HL-60 (cell line): ENCODE measurements around the gene UBE2E2.

Experiments used
- DNase-seq, 2 experiments: peaks; one replicate each; pipeline ENCODE4 v3.0.0-alpha.2; 2010 to 2020; ENCODE audit warnings: low read depth in 1 of 2, low spot score in 1 of 2
- H3K27ac ChIP-seq: fragments of 250-450 bp; sonication (Bioruptor Pico); replicated peaks from 2 replicates; pipeline ENCODE4 v1.5.1; 2020; ENCODE audit warnings: mild to moderate bottlenecking, moderate library complexity
- H3K27me3 ChIP-seq: fragments of 250-450 bp; sonication (Bioruptor Pico); 2 replicates; pipeline ENCODE4 v1.5.1; 2021; ENCODE audit warnings: mild to moderate bottlenecking, moderate library complexity; ENCODE audit not compliant: insufficient read depth, poor library complexity, severe bottlenecking
- H3K4me3 ChIP-seq: replicated peaks from 2 replicates; pipeline ENCODE4 v1.5.1; 2011; ENCODE audit warnings: mild to moderate bottlenecking, control low read depth, low read length; ENCODE audit not compliant: insufficient read depth
- GABPA ChIP-seq: IDR thresholded peaks from 2 replicates; pipeline ENCODE4 v1.6.1; 2012; ENCODE audit warnings: low read depth
- POLR2AphosphoS5 ChIP-seq: IDR thresholded peaks from 2 replicates; pipeline ENCODE4 v1.6.1; 2012; ENCODE audit warnings: low read depth
- SPI1 ChIP-seq: IDR thresholded peaks from 2 replicates; pipeline ENCODE4 v1.6.1; 2012; ENCODE audit warnings: low read depth, mild to moderate bottlenecking, borderline replicate concordance
- TF ChIP-seq, protein P1 (sequence below): IDR thresholded peaks from one replicate; pipeline ENCODE4 v1.5.1; 2011; ENCODE audit warnings: low read length, control low read depth, inconsistent platforms; ENCODE audit not compliant: insufficient read depth
- TF ChIP-seq, protein P2 (sequence below): IDR thresholded peaks from 2 replicates; pipeline ENCODE4 v1.6.1; 2012; ENCODE audit warnings: low read depth; ENCODE audit not compliant: insufficient replicate concordance

UBE2E2 gene

DNA sequence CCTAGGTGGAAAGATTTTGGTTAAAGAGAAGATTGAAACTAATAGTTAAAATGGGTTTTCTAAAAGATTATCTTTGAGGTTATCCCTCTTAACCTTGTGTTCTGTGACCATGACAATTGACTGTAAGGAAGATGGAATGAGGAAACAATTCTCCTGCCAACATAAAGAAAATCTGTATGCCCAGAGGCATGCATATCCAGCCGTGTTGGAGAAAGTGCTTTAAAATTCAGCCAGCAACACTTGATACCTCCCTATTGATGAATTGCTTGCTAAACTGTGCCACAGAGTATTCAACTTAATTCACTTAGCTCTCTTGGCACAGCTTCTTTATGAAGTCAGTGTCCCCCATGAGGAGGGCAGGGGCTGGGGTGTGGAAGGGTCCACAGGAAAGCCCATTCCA is 203.5 kb downstream of the UBE2E2 start:
- H3K4me3 ChIP-seq = no peak overlapping the region
- no peaks in the 10 kb centered on the region for H3K27me3 ChIP-seq
- no peak overlapping the region for H3K27ac ChIP-seq
- no peak for DNase-seq
- no peak for TF ChIP-seq POLR2AphosphoS5
- TF ChIP-seq, protein P1, sequence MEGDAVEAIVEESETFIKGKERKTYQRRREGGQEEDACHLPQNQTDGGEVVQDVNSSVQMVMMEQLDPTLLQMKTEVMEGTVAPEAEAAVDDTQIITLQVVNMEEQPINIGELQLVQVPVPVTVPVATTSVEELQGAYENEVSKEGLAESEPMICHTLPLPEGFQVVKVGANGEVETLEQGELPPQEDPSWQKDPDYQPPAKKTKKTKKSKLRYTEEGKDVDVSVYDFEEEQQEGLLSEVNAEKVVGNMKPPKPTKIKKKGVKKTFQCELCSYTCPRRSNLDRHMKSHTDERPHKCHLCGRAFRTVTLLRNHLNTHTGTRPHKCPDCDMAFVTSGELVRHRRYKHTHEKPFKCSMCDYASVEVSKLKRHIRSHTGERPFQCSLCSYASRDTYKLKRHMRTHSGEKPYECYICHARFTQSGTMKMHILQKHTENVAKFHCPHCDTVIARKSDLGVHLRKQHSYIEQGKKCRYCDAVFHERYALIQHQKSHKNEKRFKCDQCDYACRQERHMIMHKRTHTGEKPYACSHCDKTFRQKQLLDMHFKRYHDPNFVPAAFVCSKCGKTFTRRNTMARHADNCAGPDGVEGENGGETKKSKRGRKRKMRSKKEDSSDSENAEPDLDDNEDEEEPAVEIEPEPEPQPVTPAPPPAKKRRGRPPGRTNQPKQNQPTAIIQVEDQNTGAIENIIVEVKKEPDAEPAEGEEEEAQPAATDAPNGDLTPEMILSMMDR = no peak
- TF ChIP-seq GABPA = no peak
- TF ChIP-seq, protein P2, sequence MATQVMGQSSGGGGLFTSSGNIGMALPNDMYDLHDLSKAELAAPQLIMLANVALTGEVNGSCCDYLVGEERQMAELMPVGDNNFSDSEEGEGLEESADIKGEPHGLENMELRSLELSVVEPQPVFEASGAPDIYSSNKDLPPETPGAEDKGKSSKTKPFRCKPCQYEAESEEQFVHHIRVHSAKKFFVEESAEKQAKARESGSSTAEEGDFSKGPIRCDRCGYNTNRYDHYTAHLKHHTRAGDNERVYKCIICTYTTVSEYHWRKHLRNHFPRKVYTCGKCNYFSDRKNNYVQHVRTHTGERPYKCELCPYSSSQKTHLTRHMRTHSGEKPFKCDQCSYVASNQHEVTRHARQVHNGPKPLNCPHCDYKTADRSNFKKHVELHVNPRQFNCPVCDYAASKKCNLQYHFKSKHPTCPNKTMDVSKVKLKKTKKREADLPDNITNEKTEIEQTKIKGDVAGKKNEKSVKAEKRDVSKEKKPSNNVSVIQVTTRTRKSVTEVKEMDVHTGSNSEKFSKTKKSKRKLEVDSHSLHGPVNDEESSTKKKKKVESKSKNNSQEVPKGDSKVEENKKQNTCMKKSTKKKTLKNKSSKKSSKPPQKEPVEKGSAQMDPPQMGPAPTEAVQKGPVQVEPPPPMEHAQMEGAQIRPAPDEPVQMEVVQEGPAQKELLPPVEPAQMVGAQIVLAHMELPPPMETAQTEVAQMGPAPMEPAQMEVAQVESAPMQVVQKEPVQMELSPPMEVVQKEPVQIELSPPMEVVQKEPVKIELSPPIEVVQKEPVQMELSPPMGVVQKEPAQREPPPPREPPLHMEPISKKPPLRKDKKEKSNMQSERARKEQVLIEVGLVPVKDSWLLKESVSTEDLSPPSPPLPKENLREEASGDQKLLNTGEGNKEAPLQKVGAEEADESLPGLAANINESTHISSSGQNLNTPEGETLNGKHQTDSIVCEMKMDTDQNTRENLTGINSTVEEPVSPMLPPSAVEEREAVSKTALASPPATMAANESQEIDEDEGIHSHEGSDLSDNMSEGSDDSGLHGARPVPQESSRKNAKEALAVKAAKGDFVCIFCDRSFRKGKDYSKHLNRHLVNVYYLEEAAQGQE = no peak
- no peak for TF ChIP-seq SPI1

DNA sequence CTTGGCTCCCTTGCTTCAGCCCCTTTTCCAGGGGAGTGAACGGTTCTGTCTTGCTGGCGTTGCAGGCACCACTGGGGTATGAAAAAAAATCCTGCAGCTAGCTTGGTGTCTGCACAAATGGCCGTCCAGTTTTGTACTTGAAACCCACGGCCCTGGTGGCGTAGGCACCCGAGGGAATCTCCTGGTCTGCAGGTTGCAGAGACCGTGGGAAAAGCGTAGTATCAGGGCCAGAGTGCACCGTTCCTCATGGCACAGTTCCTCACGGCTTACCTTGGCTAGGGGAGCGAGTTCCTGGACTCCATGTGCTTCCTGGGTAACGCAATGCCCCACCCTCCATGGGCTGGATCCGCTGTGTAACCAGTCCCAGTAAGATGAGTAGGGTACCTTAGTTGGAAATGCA is 214.9 kb downstream of the UBE2E2 start:
- TF ChIP-seq POLR2AphosphoS5 (no peak), SPI1 (no peak), GABPA (no peak)
- TF ChIP-seq, protein P2 = no peak
- TF ChIP-seq, protein P1 = no peak
- no peak for DNase-seq
- no peak overlapping the region for H3K4me3 ChIP-seq
- no peaks in the 10 kb centered on the region for H3K27me3 ChIP-seq
- no peak overlapping the region for H3K27ac ChIP-seq

DNA sequence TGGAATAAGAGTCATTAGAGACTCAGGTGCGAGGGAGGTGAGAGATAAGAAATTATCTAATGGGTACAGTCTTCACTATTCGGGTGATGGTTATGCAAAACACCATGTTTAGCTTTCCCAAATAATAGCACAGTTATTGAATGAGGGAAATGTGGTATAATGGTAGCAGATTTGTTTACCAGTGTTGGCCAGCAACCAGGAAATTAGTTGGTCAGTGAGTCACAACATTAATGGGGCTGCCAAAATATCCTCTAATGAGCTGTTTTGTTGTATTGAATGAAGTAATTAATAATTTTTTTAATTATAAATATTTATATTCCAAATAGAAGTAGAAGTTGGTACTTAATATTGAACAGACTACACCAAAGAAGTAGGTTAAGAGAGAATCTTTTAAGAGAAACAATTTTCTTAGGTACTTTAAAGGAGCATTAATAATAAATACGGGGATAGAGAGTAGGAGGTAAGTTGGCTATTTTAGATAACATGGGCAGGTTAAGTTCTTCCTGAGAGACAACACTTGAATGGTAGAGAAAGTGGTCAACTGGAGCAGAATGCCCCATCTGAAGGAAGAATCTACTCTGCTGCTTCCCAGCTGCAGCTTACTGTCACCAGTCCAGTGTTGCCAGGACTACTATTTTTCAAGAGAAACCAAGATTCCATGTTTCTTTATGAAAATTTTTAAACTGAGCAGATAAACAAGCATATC is 218.8 kb downstream of the UBE2E2 start:
- Histone ChIP-seq H3K27ac (no peak overlapping the region), H3K27me3 (no peaks in the 10 kb centered on the region), H3K4me3 (no peak overlapping the region)
- no peak for DNase-seq
- TF ChIP-seq GABPA = no peak
- no peak for TF ChIP-seq POLR2AphosphoS5
- TF ChIP-seq SPI1 = no peak
- TF ChIP-seq, protein P1 = no peak
- TF ChIP-seq, protein P2 = no peak
